Measurements from ENCODE around the gene SMPDL3A.

GRCh38 chr6:122799916-122800686, 11.0 kb downstream of the SMPDL3A start:
- TF ChIP-seq CTCF (IDR thresholded peaks at IDR 0.05) (no peak), POLR2AphosphoS5 (IDR thresholded peaks at IDR 0.05; ENCODE audit: insufficient read depth in 1 of 2, low read depth in 1 of 2) (peak in 1 of 2 donors; percentile 25), POLR2A (IDR thresholded peaks at IDR 0.05) (no peak)
